Endodermal cell (in vitro differentiated cells): ENCODE data around the gene GTPBP2. TPM values are rescaled to one million over a fixed set of nuclear protein-coding genes. Genes with fewer than 3 reads are reported as not detected.

Experiments used
- DNase-seq: peaks from one replicate; pipeline ENCODE4 v3.0.0-alpha.2; 2017
- H3K27ac ChIP-seq: 2 replicates; pipeline ENCODE4 v1.5.1; 2013; ENCODE audit warnings: mild to moderate bottlenecking, low read depth, low read length, moderate library complexity
- H3K27me3 ChIP-seq: 2 replicates; pipeline ENCODE4 v1.6.1; 2013; ENCODE audit warnings: mild to moderate bottlenecking, low read length, moderate library complexity; ENCODE audit not compliant: insufficient read depth, control insufficient read depth, poor library complexity, severe bottlenecking
- H3K36me3 ChIP-seq: 2 replicates; pipeline ENCODE4 v1.7.0; 2013; ENCODE audit warnings: mild to moderate bottlenecking, low read length, moderate library complexity; ENCODE audit not compliant: control insufficient read depth, insufficient read depth
- H3K4me1 ChIP-seq: one replicate; pipeline ENCODE4 v1.7.0; 2013; ENCODE audit warnings: low read length; ENCODE audit not compliant: control insufficient read depth, insufficient read depth
- H3K4me3 ChIP-seq: 2 replicates; pipeline ENCODE4 v1.5.1; 2013; ENCODE audit warnings: mild to moderate bottlenecking, low read length, moderate library complexity
- H3K9ac ChIP-seq: 2 replicates; pipeline ENCODE4 v1.6.1; 2013; ENCODE audit warnings: mild to moderate bottlenecking, low read length, moderate library complexity; ENCODE audit not compliant: poor library complexity, severe bottlenecking; ENCODE audit errors: extremely low read depth
- H3K9me3 ChIP-seq: 2 replicates; pipeline ENCODE4 v1.6.1; 2013; ENCODE audit warnings: mild to moderate bottlenecking, low read length, moderate library complexity; ENCODE audit not compliant: control insufficient read depth
- H3K27ac Mint-ChIP-seq: 2 replicates; pipeline ENCODE4 v1.8.0; 2020; ENCODE audit warnings: mixed read lengths
- H3K27me3 Mint-ChIP-seq: 2 replicates; pipeline ENCODE4 v1.8.0; 2021; ENCODE audit warnings: mild to moderate bottlenecking, mixed read lengths; ENCODE audit not compliant: insufficient read depth
- H3K36me3 Mint-ChIP-seq: 2 replicates; pipeline ENCODE4 v1.8.0; 2020; ENCODE audit warnings: low read depth, mixed read lengths
- H3K4me1 Mint-ChIP-seq: 2 replicates; pipeline ENCODE4 v1.8.0; 2020; ENCODE audit warnings: mixed read lengths
- H3K4me3 Mint-ChIP-seq: 2 replicates; pipeline ENCODE4 v1.8.0; 2020; ENCODE audit warnings: mild to moderate bottlenecking, moderate library complexity, mixed read lengths
- H3K9me3 Mint-ChIP-seq: 2 replicates; pipeline ENCODE4 v1.8.0; 2020; ENCODE audit warnings: mild to moderate bottlenecking, mixed read lengths
- WGBS, 2 experiments: methylation state at CpG; one replicate each; pipeline versions ENCODE4 v1.1.5 to v1.1.7; 2013; ENCODE audit warnings: missing lambda C conversion rate in 2 of 2, mixed read lengths in 1 of 2; ENCODE audit not compliant: insufficient coverage in 1 of 2, insufficient read length in 1 of 2; 5-methylcytosine and 5-hydroxymethylcytosine counted together
- total RNA-seq, 2 donors: library from RNA; stranded (reverse); fragmentation: NEBNext Ultra II Directional in 1 of 2; extraction: Animal tissue kit (Norgen Biotek cat#: 25700) in 1 of 2; gene quantifications; 2 replicates in 1 of 2; 3 replicates in 1 of 2; pipeline ENCODE4 v1.2.1, GENCODE V29; 2021
- TF ChIP-seq, protein P1 (sequence below): fragments of 200-600 bp; sonication (generic); conservative IDR thresholded peaks from 2 replicates; pipeline ENCODE4 v1.5.0; 2021; ENCODE audit warnings: antibody characterized with exemption, mild to moderate bottlenecking

GTPBP2 gene
- total RNA-seq, 2 donors from 2014 or later = 87.9 to 90.6 TPM

GRCh38 chr6:43676962-43677606 is 48.0 kb upstream of the GTPBP2 start:
- Mint-ChIP-seq H3K36me3 (peaks cover 57% of the 10 kb centered on the region), H3K9me3 (no peaks in the 10 kb centered on the region), H3K4me1 (peaks cover 16% of the 10 kb centered on the region), H3K27ac (no peak overlapping the region), H3K4me3 (no peak overlapping the region), H3K27me3 (no peaks in the 10 kb centered on the region)
- H3K4me1 ChIP-seq = peaks cover 11% of the 10 kb centered on the region
- no peak for DNase-seq
- 92 to 96% methylated on average over 3 to 7 of the region's 7 CpGs for WGBS, 2 experiments
- H3K36me3 ChIP-seq = peaks cover 94% of the 10 kb centered on the region
- H3K9ac ChIP-seq = no peak overlapping the region
- H3K9me3 ChIP-seq = no peaks in the 10 kb centered on the region
- TF ChIP-seq, protein P1, sequence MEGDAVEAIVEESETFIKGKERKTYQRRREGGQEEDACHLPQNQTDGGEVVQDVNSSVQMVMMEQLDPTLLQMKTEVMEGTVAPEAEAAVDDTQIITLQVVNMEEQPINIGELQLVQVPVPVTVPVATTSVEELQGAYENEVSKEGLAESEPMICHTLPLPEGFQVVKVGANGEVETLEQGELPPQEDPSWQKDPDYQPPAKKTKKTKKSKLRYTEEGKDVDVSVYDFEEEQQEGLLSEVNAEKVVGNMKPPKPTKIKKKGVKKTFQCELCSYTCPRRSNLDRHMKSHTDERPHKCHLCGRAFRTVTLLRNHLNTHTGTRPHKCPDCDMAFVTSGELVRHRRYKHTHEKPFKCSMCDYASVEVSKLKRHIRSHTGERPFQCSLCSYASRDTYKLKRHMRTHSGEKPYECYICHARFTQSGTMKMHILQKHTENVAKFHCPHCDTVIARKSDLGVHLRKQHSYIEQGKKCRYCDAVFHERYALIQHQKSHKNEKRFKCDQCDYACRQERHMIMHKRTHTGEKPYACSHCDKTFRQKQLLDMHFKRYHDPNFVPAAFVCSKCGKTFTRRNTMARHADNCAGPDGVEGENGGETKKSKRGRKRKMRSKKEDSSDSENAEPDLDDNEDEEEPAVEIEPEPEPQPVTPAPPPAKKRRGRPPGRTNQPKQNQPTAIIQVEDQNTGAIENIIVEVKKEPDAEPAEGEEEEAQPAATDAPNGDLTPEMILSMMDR = no peak
- H3K27me3 ChIP-seq = no peaks in the 10 kb centered on the region
- no peak overlapping the region for H3K27ac ChIP-seq
- H3K4me3 ChIP-seq = no peak overlapping the region

DNA sequence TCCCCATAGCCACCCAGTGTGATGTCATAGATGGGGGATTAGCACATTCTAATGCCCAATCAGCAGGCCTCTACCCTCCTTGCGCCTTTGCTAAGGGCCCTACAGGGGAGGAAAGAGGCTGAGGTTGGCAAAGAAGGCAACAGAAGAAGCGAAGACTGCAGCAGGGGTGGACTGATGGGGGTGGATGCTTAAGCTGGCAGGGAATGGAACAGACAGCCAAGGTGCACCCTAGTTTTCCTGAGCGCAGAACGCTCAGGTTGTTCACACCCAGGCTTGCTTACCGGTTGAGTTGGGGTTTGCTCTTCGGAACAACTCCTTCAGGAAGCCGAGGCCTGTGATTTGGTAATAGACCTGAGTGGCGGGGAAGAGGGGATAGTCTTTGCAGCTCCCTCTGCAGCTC is 45.9 kb upstream of the GTPBP2 start:
- Histone ChIP-seq H3K9me3 (no peaks in the 10 kb centered on the region), H3K4me3 (no peak overlapping the region), H3K4me1 (no peaks in the 10 kb centered on the region), H3K36me3 (peaks cover 87% of the 10 kb centered on the region), H3K9ac (no peak overlapping the region), H3K27ac (no peak overlapping the region), H3K27me3 (no peaks in the 10 kb centered on the region)
- peaks cover 2% of the 10 kb centered on the region for H3K4me1 Mint-ChIP-seq
- no peaks in the 10 kb centered on the region for H3K27me3 Mint-ChIP-seq
- H3K9me3 Mint-ChIP-seq = no peaks in the 10 kb centered on the region
- H3K4me3 Mint-ChIP-seq = no peak overlapping the region
- peaks cover 62% of the 10 kb centered on the region for H3K36me3 Mint-ChIP-seq
- TF ChIP-seq, protein P1 = no peak
- WGBS, 2 experiments = 96 to 100% methylated on average over 5 to 8 of the region's 8 CpGs
- DNase-seq = no peak
- H3K27ac Mint-ChIP-seq = no peak overlapping the region

GRCh38 chr6:43674291-43674690 is 45.2 kb upstream of the GTPBP2 start:
- H3K27me3 Mint-ChIP-seq = no peaks in the 10 kb centered on the region
- DNase-seq = no peak
- Histone ChIP-seq H3K27ac (no peak overlapping the region), H3K27me3 (no peaks in the 10 kb centered on the region), H3K9me3 (no peaks in the 10 kb centered on the region), H3K4me1 (peaks cover 4% of the 10 kb centered on the region), H3K9ac (no peak overlapping the region), H3K36me3 (peaks cover 80% of the 10 kb centered on the region), H3K4me3 (no peak overlapping the region)
- no peak overlapping the region for H3K27ac Mint-ChIP-seq
- H3K9me3 Mint-ChIP-seq = no peaks in the 10 kb centered on the region
- peaks cover 8% of the 10 kb centered on the region for H3K4me1 Mint-ChIP-seq
- TF ChIP-seq, protein P1 = no peak
- 88% methylated on average over 2 of the region's 2 CpGs; no CpG with 5 or more reads in 1 of the 2 experiments for WGBS, 2 experiments
- H3K36me3 Mint-ChIP-seq = peaks cover 58% of the 10 kb centered on the region
- H3K4me3 Mint-ChIP-seq = no peak overlapping the region
